HG02852 (cell line): ENCODE data around the gene STRBP.
"Not testable (repeated sequence)": the region's sequence is repeated elsewhere in the genome, so short reads cannot be mapped to it uniquely, and the experiment has no call there.

Experiments used
- ATAC-seq: cut with Tn5 transposase; IDR thresholded peaks from one replicate; pipeline ENCODE4 v1.9.1; 2021; ENCODE audit warnings: mild to moderate bottlenecking, moderate library complexity; ENCODE audit not compliant: unreplicated experiment

Gene STRBP

GRCh38 chr9:123251324-123251723, 17.1 kb downstream of the STRBP start:
- ATAC-seq = no peak

- no peak for ATAC-seq
These were observed 17.9 kb downstream of the STRBP start for GRCh38 chr9:123250504-123250903.

- ATAC-seq = not testable (repeated sequence)
These were observed 19.2 kb downstream of the STRBP start for GRCh38 chr9:123249162-123249561.

GRCh38 chr9:123248630-123249029, 19.8 kb downstream of the STRBP start:
- ATAC-seq = no peak

- ATAC-seq = no peak
These were observed 21.9 kb downstream of the STRBP start for GRCh38 chr9:123246534-123246933.

GRCh38 chr9:123239726-123240125, 28.7 kb downstream of the STRBP start:
- ATAC-seq = no peak

GRCh38 chr9:123238365-123238764, 30.0 kb downstream of the STRBP start:
- ATAC-seq = peak; percentile 57

- no peak for ATAC-seq
These were observed 31.2 kb downstream of the STRBP start for GRCh38 chr9:123237220-123237619.

GRCh38 chr9:123235448-123235847, 32.9 kb downstream of the STRBP start:
- ATAC-seq = no peak

GRCh38 chr9:123234853-123235252, 33.5 kb downstream of the STRBP start:
- ATAC-seq = peak; percentile 52

- no peak for ATAC-seq
These were observed 36.1 kb downstream of the STRBP start for GRCh38 chr9:123232332-123232731.

- ATAC-seq = no peak
These were observed 37.0 kb downstream of the STRBP start for GRCh38 chr9:123231421-123231820.

- no peak for ATAC-seq
These were observed 39.4 kb downstream of the STRBP start for GRCh38 chr9:123228967-123229366.

- ATAC-seq = no peak
These were observed 42.4 kb downstream of the STRBP start for GRCh38 chr9:123225995-123226394.

GRCh38 chr9:123225374-123225813, 43.0 kb downstream of the STRBP start:
- ATAC-seq = peak; percentile 93

- no peak for ATAC-seq
These were observed 48.3 kb downstream of the STRBP start for GRCh38 chr9:123220127-123220526.

GRCh38 chr9:123218831-123219230, 49.6 kb downstream of the STRBP start:
- no peak for ATAC-seq

GRCh38 chr9:123217128-123217654, 51.2 kb downstream of the STRBP start:
- no peak for ATAC-seq

- ATAC-seq = no peak
These were observed 52.1 kb downstream of the STRBP start for GRCh38 chr9:123216251-123216797.

- no peak for ATAC-seq
These were observed 57.3 kb downstream of the STRBP start for GRCh38 chr9:123211081-123211480.

GRCh38 chr9:123208626-123209174, 59.7 kb downstream of the STRBP start:
- ATAC-seq = no peak

GRCh38 chr9:123206065-123206464, 62.3 kb downstream of the STRBP start:
- no peak for ATAC-seq

GRCh38 chr9:123201083-123201482, 67.3 kb downstream of the STRBP start:
- no peak for ATAC-seq
